HG02973 (cell line): ENCODE data around the gene SUPT4H1.
A peak's percentile ranks its signal among the peaks of the same experiment; 100 is the strongest.
"Not testable (repeated sequence)": the region's sequence is repeated elsewhere in the genome, so short reads cannot be mapped to it uniquely, and the experiment has no call there.

ENCODE experiments used
- ATAC-seq: cut with Tn5 transposase; IDR thresholded peaks from one replicate; pipeline ENCODE4 v1.9.1; 2021; ENCODE audit warnings: moderate library complexity; ENCODE audit not compliant: unreplicated experiment

Gene SUPT4H1

GRCh38 chr17:58351831-58352595 lies at the start of gene SUPT4H1:
Gene SUPT4H1 (minus strand): TSS chr17:58352201. CDS start chr17:58352135, 66 bp downstream.
- ATAC-seq = peak; percentile 83

- ATAC-seq = no peak
Observed at GRCh38 chr17:58401287-58401686, 49.3 kb upstream of the SUPT4H1 start.

DNA sequence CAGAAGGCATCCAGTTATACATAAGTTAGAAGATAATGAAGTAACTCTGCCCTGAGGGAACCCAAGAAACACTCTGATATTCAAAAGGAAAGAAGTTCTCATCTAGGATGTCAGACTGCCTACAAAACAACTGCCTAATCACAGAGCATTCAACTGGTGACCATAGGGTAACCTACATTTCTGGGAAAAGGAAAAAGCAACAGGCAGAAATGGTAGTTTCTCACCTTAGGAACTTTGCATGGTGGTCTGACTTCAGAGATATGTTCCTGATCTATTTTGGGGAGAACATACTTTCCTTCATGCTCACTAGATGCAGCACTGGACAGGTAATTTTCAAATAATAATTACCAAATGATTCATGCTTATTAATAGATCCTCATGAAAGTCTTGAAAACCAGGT lies 48.8 kb upstream of the SUPT4H1 start:
- ATAC-seq = no peak

- no peak for ATAC-seq
Observed at GRCh38 chr17:58399974-58400373, 48.0 kb upstream of the SUPT4H1 start.

DNA sequence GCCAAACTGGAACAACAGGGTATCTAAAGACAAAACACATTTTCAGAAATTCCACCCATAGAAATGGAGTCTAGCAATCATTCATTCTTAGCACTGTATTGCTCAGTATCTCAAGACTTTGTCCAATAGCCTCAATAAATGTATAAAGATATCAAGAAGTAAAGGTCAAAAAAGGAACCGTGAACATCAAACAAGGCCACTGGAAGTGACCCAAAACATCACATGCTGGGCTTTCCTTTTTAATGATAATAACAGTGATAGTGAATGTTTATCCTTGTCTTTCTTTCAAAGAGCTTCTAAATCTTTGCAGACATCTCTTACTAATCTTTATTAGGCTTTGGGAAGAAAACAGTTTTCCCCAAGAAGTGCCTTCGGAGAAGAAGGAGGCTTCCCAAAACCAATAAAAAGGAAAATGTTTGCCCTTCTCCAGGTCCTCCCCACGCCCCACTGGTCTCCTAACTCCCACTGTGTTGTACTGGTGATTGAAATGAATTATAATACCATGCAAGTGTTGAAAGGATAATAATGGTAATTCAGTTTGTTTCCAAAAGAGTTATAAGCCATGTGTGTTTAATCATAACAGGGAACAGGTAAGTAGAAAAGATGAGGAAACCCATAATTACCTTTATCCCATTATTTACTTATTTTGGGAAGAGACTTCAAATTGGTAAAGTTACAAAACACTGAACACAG lies 46.7 kb upstream of the SUPT4H1 start:
- ATAC-seq = no peak

- not testable (repeated sequence) for ATAC-seq
Observed at GRCh38 chr17:58397421-58397820, 45.4 kb upstream of the SUPT4H1 start.

DNA sequence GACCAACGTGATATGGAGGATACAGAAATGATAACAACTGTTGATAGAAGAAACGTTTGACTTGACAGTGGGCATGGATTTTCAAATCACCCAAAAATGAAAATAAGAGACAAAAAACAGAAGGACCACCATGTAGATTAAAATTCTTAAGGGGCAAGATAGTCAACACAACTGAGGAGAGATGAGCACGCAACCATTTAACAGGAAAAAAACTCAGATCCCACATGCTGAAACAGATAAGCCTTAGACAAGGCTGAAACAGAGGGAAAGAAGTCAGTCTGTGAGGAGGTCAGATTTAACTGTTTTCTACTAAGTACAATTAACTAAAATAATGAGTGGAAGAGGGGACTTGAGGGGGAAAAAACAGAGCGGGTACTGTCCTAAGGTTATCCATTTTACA lies 44.2 kb upstream of the SUPT4H1 start:
- ATAC-seq = no peak

GRCh38 chr17:58394534-58395223 lies 42.7 kb upstream of the SUPT4H1 start:
- ATAC-seq = no peak

DNA sequence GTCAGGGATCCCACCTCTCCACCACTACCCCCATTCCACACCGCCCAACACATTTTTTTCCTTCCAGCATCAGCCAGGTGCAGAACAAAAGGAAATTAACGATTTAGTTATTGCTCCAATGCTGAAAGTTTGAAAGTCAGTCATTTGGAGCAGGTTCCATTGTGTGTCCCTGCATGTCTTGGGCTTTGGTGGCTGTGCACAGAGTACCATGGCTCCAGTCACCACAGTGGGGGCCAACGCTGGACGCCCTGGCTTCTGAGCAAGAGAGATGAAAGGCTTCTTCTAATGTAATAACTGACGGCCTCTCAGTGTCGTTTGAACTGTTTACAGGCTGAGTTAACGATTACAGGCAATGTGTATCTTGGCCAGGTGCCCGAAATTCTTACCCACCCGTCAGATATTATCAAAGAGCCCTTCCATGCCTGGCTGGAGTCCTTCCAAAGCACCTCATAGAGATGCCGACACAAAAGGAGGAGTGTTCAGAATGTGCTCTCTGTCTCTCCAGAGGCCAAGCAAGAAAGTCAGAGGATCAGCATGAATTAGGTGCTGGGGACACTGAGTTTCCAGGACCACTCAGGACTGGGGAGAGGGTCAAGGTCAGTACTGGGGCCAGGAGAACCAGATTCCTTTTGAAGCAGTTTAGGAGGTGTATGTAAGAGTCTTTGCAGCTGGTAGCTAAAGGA lies 39.4 kb upstream of the SUPT4H1 start:
- no peak for ATAC-seq

- no peak for ATAC-seq
Observed at GRCh38 chr17:58390884-58391283, 38.9 kb upstream of the SUPT4H1 start.

DNA sequence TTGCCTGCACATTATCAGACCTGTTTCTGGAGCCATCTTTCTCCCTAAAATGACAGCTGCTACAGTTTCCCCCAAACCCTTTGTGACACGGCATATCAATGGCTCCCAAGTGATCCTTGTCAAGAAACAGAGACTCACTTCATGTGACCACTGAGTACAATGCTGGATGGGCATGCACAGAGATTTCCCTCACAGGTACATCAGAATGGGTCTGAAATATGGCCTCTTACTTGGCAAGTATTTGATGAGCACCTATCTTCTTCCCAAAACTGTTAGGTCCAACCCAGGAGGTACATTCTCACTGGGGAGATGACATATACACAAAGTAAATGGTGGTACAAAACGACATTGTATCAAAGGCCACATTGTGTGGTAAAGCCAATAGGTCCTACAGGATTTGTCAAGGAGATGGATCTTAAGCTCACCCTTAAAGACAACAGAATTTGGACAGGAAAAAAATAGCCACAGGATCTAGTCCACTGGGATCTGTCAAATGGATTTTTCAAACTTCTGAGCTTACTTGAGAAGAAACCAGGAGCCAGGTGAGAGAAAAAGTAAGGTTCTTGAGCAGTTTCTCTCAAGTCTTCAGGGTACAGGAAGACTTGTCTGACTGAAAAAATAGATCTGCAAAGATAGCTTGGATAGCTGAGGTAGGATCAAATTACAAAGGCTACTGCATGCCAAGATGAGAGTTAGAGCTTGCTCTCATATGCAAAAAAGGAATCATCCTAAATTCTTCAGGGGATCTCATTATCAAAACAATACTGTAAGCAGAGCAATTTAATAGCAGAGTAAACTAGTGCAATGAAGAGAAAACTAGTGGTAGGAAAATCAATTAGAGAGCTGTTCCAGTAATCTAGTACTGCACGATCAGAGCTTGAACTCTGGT lies 36.5 kb upstream of the SUPT4H1 start:
- ATAC-seq = no peak

- no peak for ATAC-seq
Observed at GRCh38 chr17:58387834-58388233, 35.8 kb upstream of the SUPT4H1 start.

DNA sequence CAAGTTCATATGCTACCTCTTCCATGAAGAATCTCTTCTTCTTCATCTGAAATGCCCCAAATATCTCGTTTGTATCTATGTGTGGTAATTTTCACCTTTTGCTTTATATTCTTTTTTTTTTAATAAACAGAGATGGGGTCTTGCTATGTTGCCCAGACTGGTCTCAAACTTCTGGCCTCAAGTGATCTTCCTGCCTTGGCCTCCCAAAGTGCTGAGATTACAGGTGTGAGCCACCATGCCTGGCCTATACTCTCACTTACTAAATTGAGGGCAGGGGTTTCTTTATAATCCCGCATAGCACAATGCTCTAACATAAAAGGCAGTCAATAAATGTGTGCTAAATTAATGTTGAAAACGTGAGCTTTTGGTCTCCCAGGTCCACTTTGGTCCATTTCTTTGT lies 34.7 kb upstream of the SUPT4H1 start:
- no peak for ATAC-seq

GRCh38 chr17:58385359-58385899 lies 33.4 kb upstream of the SUPT4H1 start:
- ATAC-seq = no peak

GRCh38 chr17:58384897-58385296 lies 32.9 kb upstream of the SUPT4H1 start:
- no peak for ATAC-seq

GRCh38 chr17:58383892-58384462 lies 32.0 kb upstream of the SUPT4H1 start:
- no peak for ATAC-seq

DNA sequence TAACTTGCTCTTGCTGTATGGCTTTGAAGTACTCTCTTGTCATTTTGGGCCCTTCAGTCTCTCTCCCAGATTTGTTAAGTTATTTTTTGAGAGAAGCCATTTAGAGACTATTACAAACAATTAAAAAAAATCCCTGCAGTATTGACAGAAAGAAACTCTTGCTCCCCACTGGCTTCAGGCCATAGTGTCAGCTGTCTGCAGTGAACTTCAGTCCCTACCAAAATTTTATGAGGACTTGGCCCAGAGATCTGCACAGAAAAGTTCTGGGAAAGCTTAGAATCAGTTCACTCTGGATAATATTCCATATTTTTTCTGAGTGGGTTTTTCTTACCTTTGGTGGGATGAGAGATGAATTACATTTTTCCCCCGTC lies 30.9 kb upstream of the SUPT4H1 start:
- ATAC-seq = no peak

DNA sequence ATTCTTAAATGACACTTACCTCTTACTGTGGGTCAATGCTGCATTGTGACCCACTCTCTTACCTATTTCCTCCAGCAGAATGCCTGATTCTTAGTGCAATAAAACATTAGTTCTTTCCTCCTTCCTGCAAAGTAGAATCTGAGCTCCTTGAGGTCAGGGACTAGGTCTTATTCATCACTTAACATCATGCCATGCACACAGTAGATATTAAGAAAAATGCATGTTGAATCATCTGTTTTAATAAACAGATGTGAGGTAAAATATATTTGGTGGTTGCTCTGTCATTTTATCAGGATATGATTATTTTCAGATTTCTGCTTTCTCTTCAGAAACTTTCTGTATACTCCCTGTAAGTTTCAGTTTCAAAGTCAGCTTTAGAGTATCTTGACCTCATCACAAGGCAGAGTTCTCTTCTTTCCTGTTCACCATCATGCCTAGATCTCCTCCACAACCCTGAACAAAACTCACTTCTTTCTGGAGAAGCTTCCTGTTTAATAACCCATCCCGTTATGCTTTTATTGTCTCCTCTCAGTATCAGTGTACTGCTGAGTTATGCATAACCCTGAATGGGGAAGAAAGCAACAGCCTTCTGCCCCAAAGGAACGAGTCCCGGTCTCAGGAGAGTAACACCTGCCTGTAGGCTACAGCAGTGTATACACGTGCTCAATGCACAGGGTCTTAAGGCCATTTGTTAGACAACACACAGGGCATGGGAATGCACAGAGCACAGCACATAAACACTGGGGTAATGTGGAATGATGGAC lies 30.3 kb upstream of the SUPT4H1 start:
- no peak for ATAC-seq
